ENCODE data around the gene MVK.

GRCh38 chr12:109592905-109593272, 19.3 kb downstream of the MVK start:
- TF ChIP-seq CTCF (IDR thresholded peaks at IDR 0.05) (no peak), POLR2A (IDR thresholded peaks at IDR 0.05) (no peak), POLR2AphosphoS5 (IDR thresholded peaks at IDR 0.05) (no peak)

Data from breast epithelium (tissue), 3 donors.